Prostate gland (tissue), 2 donors: Measurements from ENCODE around the gene RCAN2. TPM values are rescaled to one million over a fixed set of nuclear protein-coding genes. Genes with fewer than 3 reads are reported as not detected.

ENCODE experiments used
- DNase-seq: peaks from one replicate; pipeline ENCODE4 v3.0.0-alpha.2; 2019; ENCODE audit warnings: low spot score
- H3K27ac ChIP-seq, 2 donors: fragments of 200-600 bp; sonication (generic); 2 replicates each; pipeline ENCODE4 v1.5.1; 2017 to 2019
- H3K27me3 ChIP-seq: fragments of 200-600 bp; sonication (generic); replicated peaks from 2 replicates; pipeline ENCODE4 v1.5.1; 2019; ENCODE audit not compliant: insufficient read depth
- H3K36me3 ChIP-seq, 2 donors: fragments of 200-600 bp; sonication (generic); 1 replicate in 1 of 2; 2 replicates in 1 of 2; pipeline versions ENCODE4 v1.5.1 to v1.8.1; 2017 to 2019
- H3K4me1 ChIP-seq: fragments of 200-600 bp; sonication (generic); replicated peaks from 2 replicates; pipeline ENCODE4 v1.5.1; 2019
- H3K4me3 ChIP-seq, 2 donors: fragments of 200-600 bp; sonication (generic); 2 replicates each; pipeline ENCODE4 v1.5.1; 2017 to 2019
- H3K9me3 ChIP-seq: fragments of 200-600 bp; sonication (generic); 2 replicates; pipeline ENCODE4 v1.5.1; 2017
- CTCF ChIP-seq, 4 experiments: fragments of 200-600 bp in 2 of 4; fragments of 450-650 bp in 2 of 4; sonication (generic) in 2 of 4; IDR thresholded peaks; 1 replicate in 3 of 4; 2 replicates in 1 of 4; pipeline ENCODE4 v1.5.1; 2016 to 2019; ENCODE audit warnings: antibody characterized with exemption in 4 of 4, mild to moderate bottlenecking in 2 of 4, moderate library complexity in 2 of 4
- POLR2A ChIP-seq: fragments of 450-650 bp; IDR thresholded peaks from one replicate; pipeline ENCODE4 v1.6.1; 2016; ENCODE audit warnings: antibody characterized with exemption, mild to moderate bottlenecking
- POLR2AphosphoS5 ChIP-seq: sonication (generic); formaldehyde crosslinking; IDR thresholded peaks from one replicate; pipeline ENCODE4 v1.6.1; 2017; ENCODE audit warnings: antibody characterized with exemption
- WGBS: methylation state at CpG from one replicate; pipeline ENCODE4 v1.1.5; 2018; 5-methylcytosine and 5-hydroxymethylcytosine counted together
- intact Hi-C: fragments of 100-400 bp; cut with DNase I; formaldehyde crosslinking; loops from one replicate; pipeline ENCODE4 v1.14.2; 2022
- total RNA-seq, 2 donors: library from RNA; depleted of rRNA; stranded (reverse); fragments of >200 nt; gene quantifications; one replicate each; pipeline ENCODE4 v1.1.0, GENCODE V29; 2016

The RCAN2 gene
- total RNA-seq, 2 donors from 2014 or later: 12.3 to 14.2 TPM

GRCh38 chr6:46267515-46267914, 223.7 kb downstream of the RCAN2 start:
- no peak for TF ChIP-seq POLR2A
- no peak for TF ChIP-seq POLR2AphosphoS5
- TF ChIP-seq CTCF (IDR thresholded peaks at IDR 0.05): no peak
- WGBS: 86% methylated on average over 3 of the region's 3 CpGs
- DNase-seq: no peak
- Histone ChIP-seq H3K4me3 (no peak overlapping the region), H3K36me3 (no peaks in the 10 kb centered on the region), H3K9me3 (no peaks in the 10 kb centered on the region), H3K27me3 (no peaks in the 10 kb centered on the region), H3K27ac (no peak overlapping the region), H3K4me1 (no peaks in the 10 kb centered on the region)
- intact Hi-C loops: no loop called here

GRCh38 chr6:46265373-46265772, 225.9 kb downstream of the RCAN2 start:
- no peaks in the 10 kb centered on the region for H3K9me3 ChIP-seq
- no peaks in the 10 kb centered on the region for H3K36me3 ChIP-seq
- no peak overlapping the region for H3K4me3 ChIP-seq
- no peaks in the 10 kb centered on the region for H3K27me3 ChIP-seq
- TF ChIP-seq CTCF (IDR thresholded peaks at IDR 0.05): no peak
- no peak for TF ChIP-seq POLR2AphosphoS5
- no peak for TF ChIP-seq POLR2A
- WGBS: 95% methylated on average over 2 of the region's 2 CpGs
- H3K4me1 ChIP-seq: no peaks in the 10 kb centered on the region
- no peak for DNase-seq
- no peak overlapping the region for H3K27ac ChIP-seq
- intact Hi-C loops: no loop called here

- no peaks in the 10 kb centered on the region for H3K36me3 ChIP-seq
- no peaks in the 10 kb centered on the region for H3K4me1 ChIP-seq
- no peaks in the 10 kb centered on the region for H3K9me3 ChIP-seq
- WGBS: 58% methylated on average over 1 of the region's 1 CpG
- no peak overlapping the region for H3K27ac ChIP-seq
- intact Hi-C loops: no loop called here
- no peaks in the 10 kb centered on the region for H3K27me3 ChIP-seq
- no peak overlapping the region for H3K4me3 ChIP-seq
- DNase-seq: no peak
- no peak for TF ChIP-seq CTCF (IDR thresholded peaks at IDR 0.05)
- no peak for TF ChIP-seq POLR2A
- no peak for TF ChIP-seq POLR2AphosphoS5
Measured at GRCh38 chr6:46263707-46264086, 227.6 kb downstream of the RCAN2 start.

- H3K36me3 ChIP-seq: no peaks in the 10 kb centered on the region
- DNase-seq: no peak
- no peak overlapping the region for H3K4me3 ChIP-seq
- intact Hi-C loops: no loop called here
- no peaks in the 10 kb centered on the region for H3K27me3 ChIP-seq
- no peaks in the 10 kb centered on the region for H3K4me1 ChIP-seq
- H3K27ac ChIP-seq: no peak overlapping the region
- 76% methylated on average over 2 of the region's 2 CpGs for WGBS
- no peaks in the 10 kb centered on the region for H3K9me3 ChIP-seq
- TF ChIP-seq POLR2AphosphoS5: no peak
- TF ChIP-seq CTCF (IDR thresholded peaks at IDR 0.05): no peak
- TF ChIP-seq POLR2A: no peak
Measured at GRCh38 chr6:46262928-46263706, 228.1 kb downstream of the RCAN2 start.

- TF ChIP-seq POLR2A: no peak
- TF ChIP-seq CTCF (IDR thresholded peaks at IDR 0.05): no peak
- TF ChIP-seq POLR2AphosphoS5: no peak
- Histone ChIP-seq H3K36me3 (no peaks in the 10 kb centered on the region), H3K27ac (no peak overlapping the region), H3K27me3 (no peaks in the 10 kb centered on the region), H3K4me3 (no peak overlapping the region), H3K4me1 (no peaks in the 10 kb centered on the region), H3K9me3 (no peaks in the 10 kb centered on the region)
- DNase-seq: no peak
- intact Hi-C loops: no loop called here
- 97% methylated on average over 2 of the region's 2 CpGs for WGBS
Measured at GRCh38 chr6:46258249-46258648, 233.0 kb downstream of the RCAN2 start.
